IPS-18c (cell line): ENCODE data around the gene PPP2R3B.
A peak's percentile ranks its signal among the peaks of the same experiment; 100 is the strongest.
"Not testable (repeated sequence)": the region's sequence is repeated elsewhere in the genome, so short reads cannot be mapped to it uniquely, and the experiment has no call there.

Experiments
- H3K4me3 ChIP-seq: 2 replicates; pipeline ENCODE4 v1.7.0; 2013; ENCODE audit warnings: low read depth, mild to moderate bottlenecking, low read length, moderate library complexity; ENCODE audit not compliant: insufficient read depth
- H3K9me3 ChIP-seq: one replicate; pipeline ENCODE4 v1.6.1; 2013; ENCODE audit warnings: mild to moderate bottlenecking, low read length, moderate library complexity; ENCODE audit not compliant: control insufficient read depth, insufficient read depth

PPP2R3B gene

DNA sequence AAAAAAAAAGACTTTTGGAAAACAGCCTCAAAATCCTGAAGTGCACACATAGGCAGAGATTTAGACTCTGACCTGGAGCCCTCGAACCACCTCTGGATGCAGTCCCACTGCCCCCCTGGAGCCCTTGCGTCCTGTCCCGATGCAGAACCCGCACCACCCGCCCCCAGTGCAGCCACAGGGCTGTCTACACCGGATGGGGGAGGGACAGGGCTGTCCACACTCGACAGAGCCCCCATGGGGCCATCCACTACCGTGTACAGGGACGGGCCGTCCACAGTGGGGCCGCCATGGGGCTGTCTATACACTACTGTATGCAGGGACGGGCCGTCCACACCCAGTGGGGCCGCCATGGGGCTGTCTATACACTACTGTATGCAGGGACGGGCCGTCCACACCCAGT lies 10.5 kb downstream of the PPP2R3B start:
- not testable (repeated sequence) for H3K9me3 ChIP-seq, H3K4me3 ChIP-seq

DNA sequence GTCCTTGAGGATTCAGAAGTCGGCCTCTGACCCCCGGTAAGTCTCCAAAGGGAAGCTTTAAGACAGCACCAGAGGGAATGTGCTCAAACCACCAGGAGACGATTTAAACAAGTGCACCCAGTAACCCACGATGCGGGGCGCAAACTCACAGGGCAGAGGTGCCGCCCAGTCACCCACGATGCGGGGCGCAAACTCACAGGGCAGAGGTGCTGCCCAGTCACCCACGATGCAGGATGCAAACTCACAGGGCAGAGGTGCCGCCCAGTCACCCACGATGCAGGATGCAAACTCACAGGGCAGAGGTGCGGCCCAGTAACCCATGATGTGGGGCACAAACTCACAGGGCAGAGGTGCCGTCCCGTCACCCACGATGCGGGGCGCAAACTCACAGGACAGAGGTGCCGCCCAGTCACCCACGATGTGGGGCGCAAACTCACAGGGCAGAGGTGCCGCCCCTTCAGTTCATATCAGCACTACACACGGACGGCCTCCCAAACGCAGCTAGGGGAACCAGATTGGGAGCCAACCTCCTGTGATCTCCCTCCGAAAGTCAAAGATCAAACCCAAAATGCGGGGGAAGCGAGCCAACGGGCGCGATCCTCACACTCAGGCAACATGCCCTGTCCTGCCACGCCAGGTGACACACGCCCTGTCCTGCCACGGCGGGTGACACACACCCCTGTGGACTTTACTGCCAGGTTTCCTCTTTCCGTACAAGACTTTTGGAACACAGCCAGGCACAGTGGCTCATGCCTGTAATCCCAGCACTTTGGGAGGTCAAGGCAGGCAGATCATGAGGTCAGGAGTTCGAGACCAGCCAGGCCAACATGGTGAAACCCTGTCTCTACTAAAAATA lies 11.3 kb downstream of the PPP2R3B start:
- Histone ChIP-seq H3K9me3 (no peaks in the 10 kb centered on the region), H3K4me3 (no peak overlapping the region)

DNA sequence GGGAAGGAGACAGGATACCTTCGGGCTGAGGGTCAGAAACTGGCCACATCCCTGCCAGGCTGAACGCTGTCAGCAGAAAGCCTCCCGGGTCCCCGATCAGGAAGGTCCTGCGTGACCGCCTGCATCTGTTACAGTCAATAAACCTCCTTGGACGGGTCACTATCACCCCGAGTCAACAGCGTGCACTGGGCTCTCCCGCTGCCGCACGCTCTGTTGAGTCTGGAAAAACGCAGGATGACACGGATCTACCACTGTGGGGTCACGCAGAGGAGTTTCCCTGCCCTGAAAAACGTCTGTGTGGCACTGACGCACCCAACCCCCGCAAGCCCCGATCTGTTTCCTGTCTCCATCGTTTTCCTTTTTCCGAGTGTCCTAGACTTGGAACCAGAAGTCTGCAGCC lies 12.1 kb downstream of the PPP2R3B start:
- peak overlapping the region; percentile 78; the same call in 1 of the 2 replicates for H3K4me3 ChIP-seq

DNA sequence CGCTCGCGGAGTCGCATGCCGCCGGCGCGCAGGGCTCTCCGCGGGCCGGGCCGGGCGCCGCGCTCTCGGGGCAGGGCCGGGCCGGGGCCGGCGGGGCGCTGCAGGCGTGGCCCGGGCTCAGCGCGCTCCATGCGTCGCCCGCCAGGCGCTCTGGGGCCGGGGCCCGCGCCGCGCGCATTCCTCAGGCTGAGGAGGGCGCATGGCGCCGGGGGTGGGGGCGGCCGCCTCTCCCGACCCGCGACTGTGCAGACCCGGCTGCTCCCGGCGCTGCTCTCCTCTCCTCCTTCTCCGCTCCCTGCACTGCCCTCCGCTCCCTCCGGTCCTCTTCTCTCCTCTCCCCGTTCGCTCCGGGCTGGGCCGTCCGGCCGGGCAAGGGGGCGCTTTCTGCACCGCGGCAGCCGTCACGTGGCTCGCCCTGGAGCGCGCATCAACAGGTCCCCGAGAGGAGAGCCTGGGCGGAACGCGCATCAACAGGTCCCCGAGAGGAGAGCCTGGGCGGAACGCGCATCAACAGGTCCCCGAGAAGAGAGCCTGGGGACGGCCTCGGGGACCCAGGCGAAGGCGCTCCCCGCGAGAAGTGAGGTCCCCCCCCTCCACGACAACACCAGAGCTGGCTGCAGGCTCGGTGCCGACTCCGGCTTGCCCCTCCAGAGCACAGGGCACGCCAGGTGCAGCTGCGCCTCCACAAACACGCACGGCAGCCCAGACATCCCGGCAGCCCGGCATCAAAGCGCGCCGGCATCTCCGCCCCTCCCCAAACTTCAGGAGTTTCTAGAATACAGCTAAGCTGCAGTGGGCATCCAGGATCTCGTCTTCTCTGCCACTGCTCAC lies 12.9 kb downstream of the PPP2R3B start:
- Histone ChIP-seq H3K4me3 (peak overlapping the region; percentile 78), H3K9me3 (no peaks in the 10 kb centered on the region)

More for the DNA sequence above, 12.1 kb downstream of the PPP2R3B start:
- no peaks in the 10 kb centered on the region for H3K9me3 ChIP-seq

DNA sequence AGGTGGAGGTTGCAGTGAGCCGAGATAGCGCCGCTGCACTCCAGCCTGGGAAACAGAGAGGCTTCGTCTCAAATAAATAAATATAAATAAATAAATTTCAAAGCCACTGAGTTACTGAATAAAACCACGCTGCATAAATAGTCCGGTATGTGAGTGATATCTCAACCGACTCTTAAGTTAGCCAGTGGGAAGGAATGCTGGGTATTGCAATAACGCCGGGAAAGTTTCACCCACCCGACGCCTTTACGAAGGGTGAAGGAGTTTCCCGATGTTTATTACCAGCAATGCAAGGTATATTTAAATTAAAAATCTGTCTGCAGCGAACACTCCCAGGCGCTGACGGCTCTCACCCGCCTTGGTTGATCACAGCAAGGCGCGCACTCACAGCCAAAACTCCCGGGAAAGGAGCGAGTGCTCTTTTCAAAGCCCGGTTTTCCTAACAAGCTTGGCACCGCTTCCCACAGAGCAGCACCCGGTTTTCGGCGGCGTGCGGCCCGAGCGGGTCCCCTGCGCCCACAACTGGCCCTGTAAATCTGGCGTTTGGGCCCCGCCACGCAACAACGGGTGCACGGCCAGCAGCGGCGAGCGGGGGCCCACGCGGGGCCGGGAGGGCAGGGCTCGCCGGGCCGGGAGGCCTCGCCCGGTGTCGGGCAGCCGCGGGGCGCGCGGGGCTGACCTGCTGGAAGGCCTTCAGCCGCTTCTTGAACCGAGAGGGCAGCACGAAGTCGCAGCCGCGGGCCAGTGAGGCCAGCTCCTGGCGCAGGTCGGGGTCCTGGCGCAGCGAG lies 13.7 kb downstream of the PPP2R3B start:
- H3K4me3 ChIP-seq, result peak overlapping the region; percentile 45
- H3K9me3 ChIP-seq, result no peaks in the 10 kb centered on the region

DNA sequence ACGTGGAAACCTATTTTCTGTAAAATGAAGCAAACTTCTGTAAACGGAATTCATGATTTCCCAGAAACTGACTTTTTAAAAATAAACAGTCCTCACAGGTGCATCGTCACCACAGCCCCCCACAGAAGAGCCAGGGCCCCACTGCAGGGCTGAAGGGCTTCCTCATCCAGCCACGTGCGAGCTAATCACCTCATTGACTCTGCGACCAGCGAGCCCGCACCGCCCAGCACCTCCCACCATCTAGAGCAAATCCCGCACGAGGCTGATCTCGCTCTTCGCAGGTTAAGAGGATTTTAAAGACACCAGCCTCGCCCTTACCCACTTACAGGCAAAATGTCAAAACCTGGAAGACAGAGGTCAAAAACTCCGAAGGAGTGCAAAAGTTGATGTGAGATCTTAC lies 14.8 kb downstream of the PPP2R3B start:
- Histone ChIP-seq H3K4me3 (no peak overlapping the region), H3K9me3 (no peaks in the 10 kb centered on the region)

DNA sequence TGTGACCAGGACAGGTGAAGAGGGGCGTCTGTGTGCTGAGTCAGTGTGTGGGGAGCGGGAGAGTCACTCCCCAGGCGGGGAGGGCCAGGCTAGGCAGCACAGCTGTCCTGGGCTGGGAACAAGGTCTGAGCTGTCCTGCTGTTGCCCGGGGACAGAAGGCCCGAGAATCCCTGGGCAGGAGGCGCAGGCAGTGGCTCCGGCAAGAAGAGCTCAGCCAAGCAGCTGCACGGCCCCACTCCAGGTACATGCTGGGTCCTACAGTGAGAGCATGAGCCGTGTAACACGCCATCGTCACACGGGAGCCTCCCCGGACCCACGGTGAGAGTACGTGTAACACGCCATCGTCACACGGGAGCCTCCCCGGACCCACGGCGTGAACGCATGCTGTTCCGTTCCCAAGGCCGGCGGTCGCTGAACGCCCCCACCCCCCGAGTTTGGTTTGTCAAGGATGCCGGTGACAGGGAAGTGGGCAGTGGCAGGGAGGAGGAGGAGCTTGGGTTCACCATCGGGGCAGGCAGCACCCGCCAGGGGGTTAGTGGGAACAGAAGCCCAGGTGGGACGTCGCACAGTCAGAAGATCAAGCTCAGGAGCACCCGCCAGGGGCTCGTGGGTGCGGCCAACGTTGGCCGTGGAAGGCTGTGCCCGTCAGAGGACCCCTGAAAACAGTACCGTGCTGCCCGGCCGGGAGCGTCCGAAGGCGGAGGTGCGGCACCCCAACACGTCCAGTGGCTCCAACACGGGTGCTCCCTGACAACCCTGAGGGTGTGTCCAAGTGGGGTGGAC lies 15.6 kb downstream of the PPP2R3B start:
- H3K9me3 ChIP-seq, result peaks cover 2% of the 10 kb centered on the region
- no peak overlapping the region for H3K4me3 ChIP-seq

DNA sequence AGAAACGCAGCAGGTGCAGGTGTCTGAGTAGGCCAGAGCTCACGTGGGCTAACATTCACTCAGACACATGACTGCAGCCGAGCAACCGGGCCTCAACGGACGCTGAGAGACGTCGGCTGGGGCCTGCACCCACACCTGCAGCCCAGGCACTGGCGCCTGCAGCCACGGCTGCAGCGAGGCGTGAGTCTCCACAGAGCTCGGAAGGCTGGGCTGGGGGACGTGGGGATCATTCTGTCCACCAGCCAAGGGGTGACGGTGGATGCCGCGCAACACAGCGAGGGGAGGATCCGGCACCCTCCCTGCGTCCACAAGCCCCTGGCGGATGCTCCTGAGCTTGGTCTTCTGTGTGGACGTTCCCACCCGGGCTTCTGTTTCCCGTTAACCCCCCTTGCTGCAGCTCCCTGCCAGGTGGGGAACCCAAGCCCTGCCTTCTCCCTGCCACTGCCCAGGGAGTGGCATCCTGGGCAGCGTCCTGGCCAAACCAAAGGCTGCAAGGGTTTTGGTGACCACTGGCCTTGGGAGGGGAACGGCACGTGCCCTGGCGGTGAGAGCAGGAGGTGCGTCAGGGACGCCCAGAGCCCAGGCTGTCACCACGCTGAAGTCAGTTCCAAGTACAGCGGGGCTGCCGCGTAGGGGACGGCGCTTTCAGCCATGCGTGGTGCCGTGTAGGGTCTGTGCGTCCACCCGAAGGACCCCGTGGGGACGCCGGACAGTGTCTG lies 16.3 kb downstream of the PPP2R3B start:
- Histone ChIP-seq H3K4me3 (no peak overlapping the region), H3K9me3 (peaks cover 2% of the 10 kb centered on the region)

DNA sequence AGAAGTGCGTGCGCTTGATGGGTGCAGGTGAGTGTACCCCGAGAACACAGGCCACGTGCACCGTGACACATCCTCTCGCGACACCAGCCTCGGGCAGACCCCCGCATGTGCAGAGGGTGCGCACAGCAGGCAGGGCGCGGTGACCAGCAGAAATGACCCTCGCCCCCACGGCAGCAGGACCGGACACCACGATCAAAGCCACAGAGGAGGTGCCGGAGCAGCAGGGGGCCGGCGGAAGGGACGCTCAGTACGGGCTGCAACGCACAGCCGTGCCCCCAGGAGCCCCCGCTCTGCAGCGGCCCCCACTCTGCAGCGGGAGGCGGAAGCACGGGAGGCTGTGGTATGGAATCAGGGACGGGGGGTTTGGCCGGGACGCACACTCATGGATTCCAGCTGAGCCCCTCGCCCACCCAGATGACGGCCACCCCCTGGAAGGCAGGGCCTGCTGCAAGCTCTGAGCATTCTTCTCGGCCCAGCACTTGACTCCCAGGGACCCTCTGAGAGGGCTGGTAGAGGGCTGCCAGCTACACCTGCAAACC lies 17.1 kb downstream of the PPP2R3B start:
- no peak overlapping the region; the same call in 1 of the 2 replicates for H3K4me3 ChIP-seq
- H3K9me3 ChIP-seq, result peaks cover 2% of the 10 kb centered on the region

DNA sequence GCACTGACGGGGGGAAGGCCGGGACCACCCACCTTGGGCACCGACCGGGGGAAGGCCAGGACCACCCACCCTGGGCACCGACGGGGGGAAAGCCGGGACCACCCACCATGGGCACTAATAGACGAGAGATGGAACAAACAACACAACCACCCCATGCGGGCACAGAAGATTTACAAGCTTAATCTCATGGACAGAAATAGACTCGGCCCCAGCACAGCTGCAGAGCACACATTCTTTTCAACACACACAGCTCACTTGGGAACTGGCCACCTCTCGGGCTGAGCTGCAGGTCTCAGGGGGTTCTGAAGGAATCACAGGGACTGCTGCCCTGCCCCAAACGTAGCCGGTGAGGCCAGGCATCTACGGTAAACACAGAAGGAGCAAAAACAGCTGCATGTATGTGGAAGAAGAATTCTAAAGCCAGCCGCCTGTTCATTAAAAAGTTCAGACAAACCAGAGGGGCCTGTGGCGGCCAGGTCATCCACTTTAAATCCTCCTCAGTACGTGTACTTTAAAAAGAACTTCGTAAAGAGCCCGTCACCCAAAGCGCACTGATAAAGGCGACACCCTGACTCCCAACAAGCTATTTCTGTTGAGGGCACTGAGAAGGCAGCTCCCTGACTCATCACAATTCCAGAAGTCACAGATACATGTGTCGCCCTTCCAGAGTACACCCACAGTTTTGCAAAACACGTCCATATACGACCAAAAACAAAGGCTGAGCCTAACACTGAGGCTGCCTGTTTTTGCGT lies 17.7 kb downstream of the PPP2R3B start:
- Histone ChIP-seq H3K9me3 (peaks cover 4% of the 10 kb centered on the region), H3K4me3 (no peak overlapping the region; the same call in 1 of the 2 replicates)

DNA sequence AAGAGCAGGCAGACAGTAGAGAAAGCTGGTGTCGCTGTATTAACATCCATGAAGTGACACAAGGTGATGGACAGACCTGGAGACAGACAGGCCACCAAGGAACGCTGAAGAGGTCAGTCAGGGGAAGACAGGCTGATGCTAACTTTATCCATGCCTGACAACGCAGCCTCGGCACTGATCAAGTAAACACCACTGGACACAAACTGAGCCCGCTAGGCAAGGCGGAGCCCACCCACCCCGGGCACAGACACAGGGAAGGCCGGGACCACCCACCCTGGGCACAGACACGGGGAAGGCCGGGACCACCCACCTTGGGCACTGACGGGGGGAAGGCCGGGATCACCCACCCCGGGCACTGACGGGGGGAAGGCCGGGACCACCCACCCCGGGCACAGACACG lies 18.8 kb downstream of the PPP2R3B start:
- no peak overlapping the region for H3K4me3 ChIP-seq
- H3K9me3 ChIP-seq, result peaks cover 4% of the 10 kb centered on the region

DNA sequence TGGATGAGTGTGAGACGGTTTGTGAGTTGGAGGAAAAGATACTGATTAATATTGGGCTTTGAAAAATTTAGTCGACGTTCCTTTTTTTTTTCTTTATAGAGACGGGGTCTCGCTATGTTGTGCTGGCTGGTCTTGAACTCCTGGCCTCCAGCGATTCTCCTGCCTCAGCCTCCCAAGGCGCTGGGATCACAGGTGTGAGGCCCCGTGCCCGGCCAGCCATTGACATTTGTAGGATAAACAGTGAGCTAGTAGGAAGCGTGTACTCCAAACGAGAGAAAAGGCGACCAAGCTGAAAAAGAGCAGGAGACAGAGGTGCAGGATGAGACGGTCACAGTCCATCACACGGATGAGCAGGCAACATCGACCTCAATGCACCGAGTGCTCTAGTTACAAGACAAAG lies 19.4 kb downstream of the PPP2R3B start:
- H3K4me3 ChIP-seq, result no peak overlapping the region

DNA sequence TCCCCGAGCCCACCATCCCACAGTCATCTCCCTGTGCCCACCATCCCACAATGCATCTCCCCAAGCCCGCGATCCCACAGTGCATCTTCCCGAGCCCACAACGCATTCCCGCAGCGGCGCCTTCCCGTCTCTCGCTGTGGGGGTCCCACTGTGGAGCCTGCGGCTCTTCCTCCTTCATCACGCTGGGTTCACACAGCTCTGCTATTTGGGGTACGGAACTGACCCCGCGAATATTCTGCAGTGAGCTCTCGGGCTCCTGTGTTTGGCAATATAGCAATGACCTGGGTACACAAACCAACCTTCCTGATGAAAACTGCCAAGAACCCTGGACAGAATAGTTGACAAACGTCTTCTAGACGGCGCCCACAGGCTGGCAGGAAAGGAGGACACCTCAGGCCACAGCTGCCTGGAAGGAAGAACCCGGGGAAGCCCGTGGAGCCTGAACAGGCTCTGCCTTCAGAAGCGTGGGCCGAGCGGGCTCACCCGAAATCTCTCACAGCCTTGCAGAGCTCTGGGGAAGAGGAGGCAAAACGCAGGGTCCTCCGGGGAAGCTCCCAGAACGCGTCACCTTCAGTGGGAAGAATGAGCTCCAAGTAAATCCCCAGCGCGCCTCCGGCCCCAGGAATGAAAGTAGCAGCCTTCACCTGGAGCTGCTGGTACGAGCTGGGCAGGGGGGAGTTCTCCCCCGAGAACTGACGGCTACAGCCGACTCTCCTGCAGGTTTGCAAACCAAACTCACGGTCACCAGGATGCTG lies 22.9 kb downstream of the PPP2R3B start:
- H3K9me3 ChIP-seq, result peaks cover 4% of the 10 kb centered on the region
- H3K4me3 ChIP-seq, result no peak overlapping the region

More for the DNA sequence above, 19.4 kb downstream of the PPP2R3B start:
- peaks cover 4% of the 10 kb centered on the region for H3K9me3 ChIP-seq

DNA sequence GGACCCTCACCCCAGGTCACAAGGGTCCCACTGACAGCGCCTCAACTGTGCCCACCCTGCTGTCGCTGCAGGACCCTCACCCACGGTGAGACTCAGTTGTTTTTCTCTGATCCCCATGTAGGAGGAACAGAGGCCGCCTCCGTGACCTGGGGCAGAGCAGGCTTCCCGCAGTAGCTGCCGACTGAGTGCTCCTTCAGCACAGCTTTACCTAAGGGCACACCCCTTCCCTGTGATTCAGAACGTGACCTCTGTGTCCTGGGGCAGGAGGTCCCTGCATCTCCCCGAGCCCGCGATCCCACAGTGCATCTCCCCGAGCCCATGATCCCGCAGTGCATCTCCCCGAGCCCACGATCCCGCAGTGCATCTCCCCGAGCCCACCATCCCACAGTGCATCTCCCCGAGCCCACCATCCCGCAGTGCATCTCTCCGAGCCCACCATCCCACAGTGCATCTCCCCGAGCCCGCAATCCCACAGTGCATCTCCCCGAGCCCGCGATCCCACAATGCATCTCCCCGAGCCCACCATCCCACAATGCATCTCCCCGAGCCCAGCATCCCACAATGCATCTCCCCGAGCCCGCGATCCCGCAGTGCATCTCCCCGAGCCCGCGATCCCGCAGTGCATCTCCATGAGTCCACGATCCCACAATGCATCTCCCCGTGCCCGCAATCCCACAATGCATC lies 23.6 kb downstream of the PPP2R3B start:
- H3K9me3 ChIP-seq, result peaks cover 4% of the 10 kb centered on the region
- no peak overlapping the region for H3K4me3 ChIP-seq
